NCI-H1105 treated with DMSO at 0.1 percent for 48 hours (cell line): ENCODE results near the gene SLC10A3.
A peak's percentile ranks its signal among the peaks of the same experiment; 100 is the strongest.

ENCODE experiments used
- DNase-seq: peaks from one replicate; lab custom pipeline; 2025; lab: John Stamatoyannopoulos, UW

Gene SLC10A3

GRCh38 chrX:154463611-154464220, 26.7 kb downstream of the SLC10A3 start:
- no peak for DNase-seq

- DNase-seq, result no peak
Observed at GRCh38 chrX:154462396-154462795, 28.0 kb downstream of the SLC10A3 start.

GRCh38 chrX:154460326-154460725, 30.1 kb downstream of the SLC10A3 start:
- no peak for DNase-seq

GRCh38 chrX:154459832-154460231, 30.6 kb downstream of the SLC10A3 start:
- no peak for DNase-seq

GRCh38 chrX:154458954-154459778, 31.3 kb downstream of the SLC10A3 start:
- peak; percentile 53 for DNase-seq

- peak; percentile 52 for DNase-seq
Observed at GRCh38 chrX:154458116-154458953, 32.1 kb downstream of the SLC10A3 start, which contains the start of gene PLXNA3. TSS of gene PLXNA3 (plus strand) at chrX:154458281. CDS start at chrX:154460184, 1,903 bp downstream.

GRCh38 chrX:154457491-154458115, 32.8 kb downstream of the SLC10A3 start:
- peak; percentile 72 for DNase-seq

- no peak for DNase-seq
Observed at GRCh38 chrX:154452823-154453222, 37.6 kb downstream of the SLC10A3 start.

- DNase-seq, result no peak
Observed at GRCh38 chrX:154450312-154450711, 40.1 kb downstream of the SLC10A3 start.

- no peak for DNase-seq
Observed at GRCh38 chrX:154449618-154450017, 40.8 kb downstream of the SLC10A3 start.

- no peak for DNase-seq
Observed at GRCh38 chrX:154448484-154448883, 41.9 kb downstream of the SLC10A3 start.

GRCh38 chrX:154446430-154446829, 44.0 kb downstream of the SLC10A3 start:
- DNase-seq, result no peak

- no peak for DNase-seq
Observed at GRCh38 chrX:154445776-154446175, 44.7 kb downstream of the SLC10A3 start.

GRCh38 chrX:154444755-154445246, 45.6 kb downstream of the SLC10A3 start:
- DNase-seq, result no peak

GRCh38 chrX:154443992-154444754, 46.3 kb downstream of the SLC10A3 start, which contains the start of gene FAM50A:
TSS of gene FAM50A (plus strand) at chrX:154444141. CDS start at chrX:154444236, 95 bp downstream.
- DNase-seq, result peak; percentile 76

- DNase-seq, result peak; percentile 36
Observed at GRCh38 chrX:154443479-154443910, 46.9 kb downstream of the SLC10A3 start.

GRCh38 chrX:154441984-154442707, 48.3 kb downstream of the SLC10A3 start:
- no peak for DNase-seq

- DNase-seq, result no peak
Observed at GRCh38 chrX:154441564-154441963, 48.9 kb downstream of the SLC10A3 start.

GRCh38 chrX:154440623-154441357, 49.6 kb downstream of the SLC10A3 start:
- no peak for DNase-seq
